Ovary (tissue), 9 donors: ENCODE results near the gene PITPNC1. TPM values are rescaled to one million over a fixed set of nuclear protein-coding genes. Genes with fewer than 3 reads are reported as not detected.

Experiments
- DNase-seq, 5 donors: peaks; one replicate each; pipeline ENCODE4 v3.0.0-alpha.2; 2019 to 2020
- H3K27ac ChIP-seq, 2 donors: fragments of 200-600 bp; one replicate each; pipeline versions ENCODE4 v1.5.1 to v1.8.0; 2019 to 2022
- H3K27me3 ChIP-seq: fragments of 200-600 bp; one replicate; pipeline ENCODE4 v1.8.0; 2022
- H3K36me3 ChIP-seq: fragments of 200-600 bp; sonication (generic); one replicate; pipeline ENCODE4 v1.5.1; 2019
- H3K4me1 ChIP-seq: one replicate; pipeline ENCODE4 v1.8.1; 2013; ENCODE audit warnings: mild to moderate bottlenecking, moderate library complexity; ENCODE audit not compliant: insufficient read depth
- H3K4me3 ChIP-seq: fragments of 200-600 bp; sonication (generic); one replicate; pipeline ENCODE4 v1.5.1; 2017
- H3K9me3 ChIP-seq, 2 donors: fragments of 200-600 bp in 1 of 2; sonication (generic) in 1 of 2; one replicate each; pipeline versions ENCODE4 v1.5.1 to v1.8.1; 2013 to 2019; ENCODE audit warnings: mild to moderate bottlenecking in 1 of 2, moderate library complexity in 1 of 2
- CTCF ChIP-seq, 3 donors: fragments of 450-650 bp in 2 of 3; fragments of 200-600 bp in 1 of 3; IDR thresholded peaks; one replicate each; pipeline versions ENCODE4 v1.5.1 to v1.8.0; 2016 to 2022; ENCODE audit warnings: antibody characterized with exemption in 3 of 3, mild to moderate bottlenecking in 1 of 3
- EP300 ChIP-seq: sonication (generic); formaldehyde crosslinking; IDR thresholded peaks from one replicate; pipeline ENCODE4 v1.6.1; 2017; ENCODE audit warnings: antibody characterized with exemption
- POLR2A ChIP-seq: fragments of 450-650 bp; IDR thresholded peaks from one replicate; pipeline ENCODE4 v1.6.1; 2017; ENCODE audit warnings: antibody characterized with exemption, mild to moderate bottlenecking, moderate library complexity
- WGBS, 3 donors: extraction: QIAGEN DNeasy Blood & Tissue Kit in 1 of 3; methylation state at CpG; one replicate each; pipeline versions ENCODE4 v1.1.5 to v1.1.7; 2013 to 2017; 5-methylcytosine and 5-hydroxymethylcytosine counted together
- intact Hi-C, 4 donors: fragments of 100-400 bp; cut with DNase I; formaldehyde crosslinking; loops; one replicate each; pipeline versions ENCODE4 v1.11.0 to v1.15.1; 2022 to 2023
- polyA plus RNA-seq, 2 donors: library from polyadenylated mRNA; stranded (reverse); fragments of 200-250 nt in 1 of 2; fragments of 350-450 nt in 1 of 2; fragmentation: Illumina TruSeq in 1 of 2; extraction: RNeasy Lipid Tissue Mini Kit (QIAGEN cat#74804) in 1 of 2; gene quantifications; one replicate each; pipeline ENCODE4 v1.2.3, GENCODE V29; 2013 to 2014
- total RNA-seq, 7 donors: library from RNA; depleted of rRNA in 2 of 7; stranded (reverse); fragments of >200 nt in 2 of 7; fragmentation: NEBNext Ultra II Directional in 3 of 7; extraction: Animal tissue kit (Norgen Biotek cat#: 25700) in 3 of 7; gene quantifications; one replicate each; pipeline versions ENCODE4 v1.1.0 to v1.2.4, GENCODE V29; 2016 to 2023
- donor health status: DM: no; HTN: no; CAD: no; lungs with moderate emphysema.
- donor health status: DM: no; HTN: no; CAD: no.
- donor health status: Bipolar disorder and iron deficiency.
- donor health status: DM: yes; HTN: yes; CAD: no.
- donor health status: DM: no; HTN: no; CAD: no.
- donor health status: DM: yes; HTN: yes; CAD: no.

PITPNC1 gene
- total and polyA plus RNA-seq, 9 donors = 14.9 to 40.9 (median 23.8) TPM

GRCh38 chr17:67449845-67450755 lies 73.0 kb downstream of the PITPNC1 start:
- Histone ChIP-seq H3K27ac (no peak overlapping the region), H3K4me3 (no peak overlapping the region), H3K27me3 (no peaks in the 10 kb centered on the region), H3K4me1 (no peaks in the 10 kb centered on the region), H3K36me3 (no peaks in the 10 kb centered on the region), H3K9me3 (no peaks in the 10 kb centered on the region)
- intact Hi-C loops = no loop called here
- TF ChIP-seq EP300 (no peak), CTCF (IDR thresholded peaks at IDR 0.05) (no peak), POLR2A (no peak)
- 92 to 97% (median 94%) methylated on average over 16 of the region's 16 CpGs for WGBS, 3 donors
- no peak for DNase-seq

DNA sequence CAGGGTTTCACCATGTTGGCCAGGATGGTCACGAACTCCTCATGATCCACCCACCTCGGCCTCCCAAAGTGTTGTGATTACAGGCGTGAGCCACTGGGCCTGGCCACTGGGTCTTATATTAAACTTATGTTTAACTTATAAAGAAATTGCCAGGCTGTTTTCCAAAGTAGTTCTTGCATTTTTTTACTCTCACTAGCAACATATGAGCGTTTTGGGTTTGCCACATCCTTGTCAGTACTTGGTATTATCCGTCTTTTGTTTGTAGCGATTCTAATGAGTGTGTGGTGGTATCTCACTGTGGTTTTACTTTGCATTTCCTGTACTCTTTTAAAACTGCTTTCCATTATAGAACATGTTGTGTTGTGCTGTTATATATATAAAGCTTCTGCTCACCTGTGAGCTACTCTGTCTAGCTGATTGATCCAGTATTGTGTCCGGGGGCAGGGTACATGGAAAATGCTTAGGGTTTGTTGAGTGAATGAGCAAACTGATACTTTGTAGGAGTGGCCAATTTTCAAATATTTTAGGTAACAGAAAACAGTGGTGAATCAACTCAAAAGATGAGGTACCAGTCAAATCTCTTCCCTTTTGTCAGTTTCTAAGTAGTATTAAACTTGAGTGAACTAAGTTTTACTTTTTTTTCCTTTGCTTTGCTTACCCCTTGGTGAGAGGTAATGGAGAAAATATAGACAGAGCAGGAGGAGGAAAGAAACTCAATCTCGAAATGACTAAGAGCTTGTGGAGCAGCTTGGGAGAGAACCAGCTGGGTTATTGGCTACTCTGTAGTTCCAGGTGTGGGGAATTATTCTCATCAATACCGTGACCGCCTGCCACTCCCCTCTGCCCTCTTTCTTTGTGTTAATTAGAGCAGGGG lies 75.8 kb downstream of the PITPNC1 start:
- Histone ChIP-seq H3K27me3 (no peaks in the 10 kb centered on the region), H3K4me1 (no peaks in the 10 kb centered on the region), H3K27ac (no peak overlapping the region), H3K4me3 (no peak overlapping the region), H3K36me3 (no peaks in the 10 kb centered on the region), H3K9me3 (no peaks in the 10 kb centered on the region)
- TF ChIP-seq CTCF (IDR thresholded peaks at IDR 0.05) = no peak
- no peak for TF ChIP-seq EP300
- TF ChIP-seq POLR2A = no peak
- intact Hi-C loops = no loop called here
- 88 to 91% (median 89%) methylated on average over 10 of the region's 10 CpGs for WGBS, 3 donors
- DNase-seq = no peak

GRCh38 chr17:67456103-67456502 lies 79.0 kb downstream of the PITPNC1 start:
- Histone ChIP-seq H3K4me3 (no peak overlapping the region), H3K27me3 (no peaks in the 10 kb centered on the region), H3K36me3 (no peaks in the 10 kb centered on the region), H3K4me1 (no peaks in the 10 kb centered on the region), H3K9me3 (no peaks in the 10 kb centered on the region), H3K27ac (no peak overlapping the region)
- TF ChIP-seq EP300 = no peak
- TF ChIP-seq POLR2A = no peak
- TF ChIP-seq CTCF (IDR thresholded peaks at IDR 0.05) = no peak
- 8 to 23% (median 8%) methylated on average over 1 of the region's 1 CpG for WGBS, 3 donors
- DNase-seq = no peak
- intact Hi-C loops = no loop called here

DNA sequence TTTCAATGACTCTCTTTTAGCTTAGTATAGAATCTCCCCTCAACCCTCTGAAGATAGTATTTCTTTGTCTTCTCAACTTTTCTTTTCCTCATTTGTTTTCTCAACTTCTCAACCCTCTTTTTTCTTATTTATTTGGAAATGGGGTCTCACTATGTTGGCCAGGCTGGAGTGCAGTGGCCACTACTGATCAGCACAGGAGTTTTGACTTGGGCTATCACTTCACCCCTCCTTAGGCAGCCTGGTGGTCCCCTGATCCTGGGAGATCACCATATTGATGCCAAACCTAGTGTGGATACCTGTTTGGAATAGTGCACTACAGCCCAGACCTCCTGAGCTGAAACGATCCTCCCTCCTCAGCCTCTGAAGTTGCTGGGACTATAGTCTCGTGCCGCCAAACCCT lies 79.8 kb downstream of the PITPNC1 start:
- Histone ChIP-seq H3K27me3 (no peaks in the 10 kb centered on the region), H3K36me3 (no peaks in the 10 kb centered on the region), H3K27ac (no peak overlapping the region), H3K4me1 (no peaks in the 10 kb centered on the region), H3K4me3 (no peak overlapping the region), H3K9me3 (no peaks in the 10 kb centered on the region)
- TF ChIP-seq EP300 (no peak), POLR2A (no peak), CTCF (IDR thresholded peaks at IDR 0.05) (no peak)
- 96 to 98% (median 96%) methylated on average over 3 of the region's 3 CpGs for WGBS, 3 donors
- intact Hi-C loops = no loop called here
- DNase-seq = no peak
